ENCODE data around the gene CABLES2.

The CABLES2 gene, protein sequence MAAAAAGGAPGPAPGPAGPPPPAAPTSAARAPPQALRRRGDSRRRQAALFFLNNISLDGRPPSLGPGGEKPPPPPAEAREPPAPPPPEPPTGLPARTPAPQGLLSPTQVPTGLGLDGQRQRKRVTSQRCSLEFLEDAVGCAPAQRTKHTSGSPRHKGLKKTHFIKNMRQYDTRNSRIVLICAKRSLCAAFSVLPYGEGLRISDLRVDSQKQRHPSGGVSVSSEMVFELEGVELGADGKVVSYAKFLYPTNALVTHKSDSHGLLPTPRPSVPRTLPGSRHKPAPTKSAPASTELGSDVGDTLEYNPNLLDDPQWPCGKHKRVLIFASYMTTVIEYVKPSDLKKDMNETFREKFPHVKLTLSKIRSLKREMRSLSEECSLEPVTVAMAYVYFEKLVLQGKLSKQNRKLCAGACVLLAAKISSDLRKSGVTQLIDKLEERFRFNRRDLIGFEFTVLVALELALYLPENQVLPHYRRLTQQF

DNA sequence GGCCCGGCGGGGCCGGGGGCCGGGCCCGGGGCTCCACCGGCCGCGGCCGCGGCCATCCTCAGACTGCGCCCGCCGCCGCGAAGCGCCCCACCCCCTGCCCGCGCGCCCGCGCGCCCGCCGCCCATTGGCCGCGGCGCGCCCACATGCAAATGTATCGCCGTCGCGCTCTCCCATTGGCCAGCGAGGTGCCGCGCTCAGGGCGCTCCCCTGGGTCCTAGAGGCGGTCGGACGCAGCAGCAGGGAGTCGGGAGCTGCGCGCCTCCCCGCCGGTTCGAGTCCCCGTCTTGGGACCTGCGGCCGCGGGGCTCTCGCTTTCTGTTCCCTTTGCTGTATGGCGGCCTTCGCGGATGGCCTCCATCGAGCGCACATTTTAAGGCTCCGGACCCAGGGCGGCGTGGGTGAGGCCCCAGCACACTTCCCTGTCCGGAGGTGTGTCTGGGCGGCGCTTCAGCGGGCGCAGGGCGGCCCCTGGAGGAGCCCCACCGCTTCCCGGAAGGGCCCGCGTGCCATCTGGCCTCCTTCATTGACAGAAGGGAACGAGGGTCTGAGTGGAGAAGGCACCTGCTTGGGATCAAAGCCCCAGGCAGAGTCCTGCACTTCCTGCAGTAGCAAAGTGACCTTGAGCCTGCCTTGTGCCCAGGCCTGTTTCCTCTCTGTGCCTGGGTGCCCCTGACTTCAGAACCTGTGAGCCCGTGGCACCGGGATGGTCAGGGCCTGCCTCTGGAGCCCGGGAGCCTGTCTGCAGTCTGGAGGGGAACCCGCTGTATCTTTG, at the start of gene CABLES2:
CABLES2 (minus strand) TSS at position 65 of the 772 bp plus-strand sequence; CDS start at position 56, 9 bp downstream.
- in situ Hi-C loops (cut with MboI; ENCODE audit: low sequenced_read_pairs, unreplicated experiment): no loop called here
- DNase-seq (ENCODE audit: low spot score): peak; percentile 98
- TF ChIP-seq, protein P1, sequence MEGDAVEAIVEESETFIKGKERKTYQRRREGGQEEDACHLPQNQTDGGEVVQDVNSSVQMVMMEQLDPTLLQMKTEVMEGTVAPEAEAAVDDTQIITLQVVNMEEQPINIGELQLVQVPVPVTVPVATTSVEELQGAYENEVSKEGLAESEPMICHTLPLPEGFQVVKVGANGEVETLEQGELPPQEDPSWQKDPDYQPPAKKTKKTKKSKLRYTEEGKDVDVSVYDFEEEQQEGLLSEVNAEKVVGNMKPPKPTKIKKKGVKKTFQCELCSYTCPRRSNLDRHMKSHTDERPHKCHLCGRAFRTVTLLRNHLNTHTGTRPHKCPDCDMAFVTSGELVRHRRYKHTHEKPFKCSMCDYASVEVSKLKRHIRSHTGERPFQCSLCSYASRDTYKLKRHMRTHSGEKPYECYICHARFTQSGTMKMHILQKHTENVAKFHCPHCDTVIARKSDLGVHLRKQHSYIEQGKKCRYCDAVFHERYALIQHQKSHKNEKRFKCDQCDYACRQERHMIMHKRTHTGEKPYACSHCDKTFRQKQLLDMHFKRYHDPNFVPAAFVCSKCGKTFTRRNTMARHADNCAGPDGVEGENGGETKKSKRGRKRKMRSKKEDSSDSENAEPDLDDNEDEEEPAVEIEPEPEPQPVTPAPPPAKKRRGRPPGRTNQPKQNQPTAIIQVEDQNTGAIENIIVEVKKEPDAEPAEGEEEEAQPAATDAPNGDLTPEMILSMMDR (IDR thresholded peaks at IDR 0.05; ENCODE audit: borderline replicate concordance, control extremely low read depth, extremely low read depth, insufficient read depth, missing control alignments): peak; percentile 8

DNA sequence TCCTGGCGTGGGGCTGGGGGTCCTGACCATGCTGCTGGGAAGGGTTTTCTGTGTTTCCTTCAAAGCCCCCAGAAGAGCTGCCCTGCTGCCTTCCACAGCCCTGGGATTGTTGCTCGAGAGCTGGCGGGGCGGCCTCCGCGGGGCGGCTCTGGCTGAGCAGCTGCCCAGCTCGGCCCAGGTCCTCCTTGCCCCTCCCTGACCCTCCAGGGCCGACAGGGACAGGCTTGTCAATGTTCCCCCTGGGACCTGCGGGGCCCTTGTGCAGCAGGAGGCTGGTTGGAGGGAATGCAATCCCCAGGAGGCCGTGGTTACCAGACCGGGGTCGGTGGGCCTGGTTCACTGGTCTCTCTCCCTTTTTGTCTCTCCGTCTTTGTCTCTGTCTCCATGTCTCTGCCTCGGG, 48.8 kb upstream of the CABLES2 start:
- TF ChIP-seq, protein P1 (IDR thresholded peaks at IDR 0.05; ENCODE audit: borderline replicate concordance, control extremely low read depth, extremely low read depth, insufficient read depth, missing control alignments): no peak
- no peak for DNase-seq (ENCODE audit: low spot score)
- in situ Hi-C loops (cut with MboI; ENCODE audit: low sequenced_read_pairs, unreplicated experiment): no loop called here

DNA sequence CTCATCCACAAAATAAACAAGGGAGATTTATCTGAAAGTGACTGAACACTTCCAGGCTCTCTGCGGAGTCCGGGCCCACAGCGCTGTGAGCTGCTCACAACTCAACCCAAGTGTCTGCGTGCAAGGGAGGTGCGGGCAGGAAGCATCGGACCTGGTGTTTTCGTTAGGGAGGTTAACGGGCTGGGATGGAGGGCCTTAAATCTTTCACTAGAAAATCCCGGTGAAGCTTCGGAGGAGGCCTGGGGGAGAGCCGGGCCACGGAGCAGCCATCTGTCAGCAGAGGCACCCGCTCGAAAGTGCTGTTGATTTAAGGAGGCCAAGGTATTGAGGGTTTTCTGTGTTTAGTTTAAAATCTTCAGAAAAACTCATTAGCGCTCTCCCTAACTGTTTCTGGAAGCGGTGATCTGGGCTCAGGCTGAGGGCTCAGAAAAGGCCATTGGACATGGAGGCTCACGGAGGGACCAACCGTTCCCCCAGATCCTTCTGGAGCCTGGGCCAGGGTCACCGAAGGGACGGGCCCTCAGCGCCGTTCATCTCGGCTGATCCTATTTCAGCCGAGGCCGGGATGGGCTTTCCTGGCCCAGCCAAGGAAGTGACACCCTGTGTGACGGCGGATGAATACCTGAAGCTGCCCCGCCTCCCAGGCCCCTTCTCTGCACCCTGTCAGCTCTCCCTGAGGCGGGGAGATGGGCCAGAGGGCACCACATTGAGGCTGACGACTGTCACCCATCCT, 48.0 kb upstream of the CABLES2 start:
- DNase-seq (ENCODE audit: low spot score): no peak
- in situ Hi-C loops (cut with MboI; ENCODE audit: low sequenced_read_pairs, unreplicated experiment): no loop called here
- TF ChIP-seq, protein P1 (IDR thresholded peaks at IDR 0.05; ENCODE audit: borderline replicate concordance, control extremely low read depth, extremely low read depth, insufficient read depth, missing control alignments): no peak

DNA sequence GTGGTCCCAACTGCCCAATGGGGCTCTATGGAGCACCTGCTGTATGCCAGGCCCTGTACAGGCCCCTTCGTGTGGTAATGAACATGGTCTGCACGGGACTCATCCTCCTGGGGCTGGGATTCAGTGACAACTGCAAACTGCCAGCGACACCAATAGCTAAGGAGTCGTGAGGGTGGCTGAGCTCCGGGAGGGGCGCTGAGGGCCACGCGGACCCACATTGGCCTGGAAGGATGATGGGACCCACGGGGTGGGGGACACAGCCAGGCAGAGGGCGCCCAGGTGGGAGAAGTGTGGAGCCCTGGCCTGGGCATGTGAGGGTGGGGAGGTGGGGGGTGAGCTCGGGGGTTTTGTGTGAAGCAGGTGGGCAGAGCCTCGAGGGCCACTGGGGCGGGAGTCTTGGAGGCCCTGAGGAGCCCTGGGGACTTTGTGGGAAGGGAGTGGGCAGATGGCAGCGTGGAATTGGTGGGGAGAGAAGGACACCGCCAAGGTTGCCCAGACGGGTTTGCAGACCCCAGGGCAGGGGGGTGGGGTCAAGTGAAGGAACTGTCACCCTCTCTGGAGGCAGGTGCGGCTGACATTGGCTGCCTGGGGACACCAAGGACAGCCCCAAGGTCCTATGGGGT, 46.2 kb upstream of the CABLES2 start:
- DNase-seq (ENCODE audit: low spot score): no peak
- TF ChIP-seq, protein P1 (IDR thresholded peaks at IDR 0.05; ENCODE audit: borderline replicate concordance, control extremely low read depth, extremely low read depth, insufficient read depth, missing control alignments): no peak
- in situ Hi-C loops (cut with MboI; ENCODE audit: low sequenced_read_pairs, unreplicated experiment): no loop called here

DNA sequence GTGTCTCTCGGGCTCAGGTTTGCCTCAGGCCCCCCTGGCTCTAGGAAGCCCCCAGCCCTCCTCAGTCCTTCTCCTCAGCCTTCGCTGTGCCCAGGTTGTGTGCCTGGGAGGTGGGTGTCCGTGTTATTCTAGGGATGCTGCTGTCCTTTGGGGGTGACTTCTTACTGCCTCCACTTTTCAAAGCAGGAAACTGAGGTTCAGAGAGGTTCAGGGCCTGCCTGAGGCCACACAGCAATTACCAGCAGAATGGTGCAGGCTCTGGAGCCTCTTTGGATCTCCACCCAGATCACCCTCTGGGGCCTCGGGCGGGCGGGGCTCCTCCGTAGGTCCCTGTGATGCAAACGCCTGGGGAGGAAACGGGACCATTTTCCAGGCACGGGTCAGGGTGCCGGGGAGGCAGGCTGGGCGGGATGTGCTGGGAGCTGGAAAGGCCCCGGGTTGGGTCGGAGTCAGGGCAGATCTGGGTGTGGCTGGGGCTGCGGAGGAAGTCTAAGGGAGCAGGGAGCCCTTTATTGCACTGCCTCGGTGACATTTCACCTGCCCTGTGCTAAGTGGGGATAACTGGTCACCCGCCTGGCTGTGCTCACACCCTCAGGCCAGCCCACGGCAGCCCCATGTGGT, 45.5 kb upstream of the CABLES2 start:
- in situ Hi-C loops (cut with MboI; ENCODE audit: low sequenced_read_pairs, unreplicated experiment): no loop called here
- TF ChIP-seq, protein P1 (IDR thresholded peaks at IDR 0.05; ENCODE audit: borderline replicate concordance, control extremely low read depth, extremely low read depth, insufficient read depth, missing control alignments): no peak
- no peak for DNase-seq (ENCODE audit: low spot score)
